GM20431 (cell line): ENCODE measurements around the gene SPDYE6.
"Not testable (repeated sequence)": the region's sequence is repeated elsewhere in the genome, so short reads cannot be mapped to it uniquely, and the experiment has no call there.

Source experiments
- in situ Hi-C: fragments of 300-500 bp; cut with MseI, MboI; formaldehyde crosslinking; loops from one replicate; pipeline ENCODE4 v1.15.0; 2020; ENCODE audit warnings: low sequenced_read_pairs; ENCODE audit not compliant: unreplicated experiment

The SPDYE6 gene

DNA sequence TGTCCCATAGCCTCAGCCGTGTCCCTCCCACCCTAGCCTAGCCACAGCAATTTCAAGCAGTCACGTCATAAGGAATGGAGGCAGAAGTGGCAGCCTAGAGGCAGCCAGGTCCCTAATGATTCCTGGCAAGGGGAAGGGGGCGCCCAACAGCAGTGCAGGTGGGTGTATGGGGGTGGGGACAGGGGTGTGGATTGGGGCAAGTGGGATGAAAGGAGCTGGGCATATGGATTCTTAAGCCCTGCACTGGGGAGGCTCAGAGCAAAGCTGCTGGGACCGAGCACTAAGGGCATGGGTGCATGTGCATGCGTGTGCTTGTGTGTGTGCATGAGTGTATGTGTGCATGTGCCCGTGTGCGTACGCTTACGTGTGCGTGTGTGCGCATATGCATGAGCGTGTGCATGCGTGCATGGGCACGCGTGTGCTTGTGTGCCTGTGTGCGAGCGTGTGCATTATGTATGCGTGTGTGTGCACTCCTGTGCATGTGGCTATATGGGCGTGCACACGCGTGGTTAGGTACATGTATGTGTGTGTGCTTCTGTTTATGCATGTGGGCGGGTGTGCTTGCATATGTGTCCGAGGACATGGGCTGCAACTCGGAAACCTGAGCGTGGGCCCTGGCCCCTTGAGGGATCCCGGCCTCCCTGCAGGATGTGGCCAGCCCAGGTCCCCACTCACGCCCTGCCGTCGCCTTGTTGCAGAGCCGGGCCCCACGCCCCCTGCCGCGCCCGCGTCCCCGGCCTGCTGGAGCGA, 35.5 kb downstream of the SPDYE6 start:
- in situ Hi-C loops, result no loop called here

GRCh38 chr7:102320181-102320580, 36.1 kb downstream of the SPDYE6 start:
- in situ Hi-C loops, result no loop called here

DNA sequence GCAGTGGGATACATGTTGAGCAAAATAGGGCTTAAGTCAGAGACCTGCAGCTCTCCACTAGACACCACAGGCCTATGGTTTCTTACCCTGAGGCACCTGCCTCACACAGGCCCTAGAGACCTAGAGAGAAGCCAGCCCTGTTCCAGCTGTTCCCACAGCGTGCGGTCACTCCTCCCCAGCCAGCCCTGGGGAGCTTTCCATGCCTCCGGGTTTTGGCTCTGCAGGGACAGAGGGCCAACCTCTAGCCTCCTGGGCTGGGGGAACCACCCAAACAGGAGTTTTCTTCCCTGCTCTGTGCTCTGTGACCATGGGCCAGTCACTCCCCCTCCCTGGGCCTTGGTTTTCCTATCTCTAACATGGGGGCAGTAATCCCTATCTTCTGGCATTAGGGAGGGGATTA, 36.6 kb downstream of the SPDYE6 start:
- in situ Hi-C loops, result no loop called here

DNA sequence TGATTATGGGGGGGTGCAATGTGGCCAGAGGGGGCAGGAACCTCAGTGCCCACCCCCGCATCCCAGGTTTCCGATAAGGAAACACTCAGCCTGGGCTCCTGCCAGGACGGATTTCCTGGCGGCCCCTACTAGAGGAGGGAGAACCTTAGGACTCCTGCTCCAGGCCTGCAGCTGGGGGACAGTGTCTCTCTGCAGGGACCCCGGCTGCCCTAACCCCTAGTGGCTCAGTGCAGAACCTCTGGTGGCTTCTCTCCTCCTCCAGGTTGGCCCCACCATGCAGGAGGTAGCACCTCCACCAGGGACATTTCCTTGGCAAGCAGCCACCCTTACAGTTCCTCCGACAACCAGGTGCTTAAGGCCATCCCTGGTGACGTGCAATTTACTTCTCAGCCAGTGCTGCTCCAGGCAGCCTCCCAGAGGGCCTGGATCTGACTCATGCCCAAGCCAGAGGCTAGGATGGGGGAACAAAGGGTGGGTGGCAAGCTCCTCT, 37.7 kb downstream of the SPDYE6 start:
- in situ Hi-C loops, result no loop called here

DNA sequence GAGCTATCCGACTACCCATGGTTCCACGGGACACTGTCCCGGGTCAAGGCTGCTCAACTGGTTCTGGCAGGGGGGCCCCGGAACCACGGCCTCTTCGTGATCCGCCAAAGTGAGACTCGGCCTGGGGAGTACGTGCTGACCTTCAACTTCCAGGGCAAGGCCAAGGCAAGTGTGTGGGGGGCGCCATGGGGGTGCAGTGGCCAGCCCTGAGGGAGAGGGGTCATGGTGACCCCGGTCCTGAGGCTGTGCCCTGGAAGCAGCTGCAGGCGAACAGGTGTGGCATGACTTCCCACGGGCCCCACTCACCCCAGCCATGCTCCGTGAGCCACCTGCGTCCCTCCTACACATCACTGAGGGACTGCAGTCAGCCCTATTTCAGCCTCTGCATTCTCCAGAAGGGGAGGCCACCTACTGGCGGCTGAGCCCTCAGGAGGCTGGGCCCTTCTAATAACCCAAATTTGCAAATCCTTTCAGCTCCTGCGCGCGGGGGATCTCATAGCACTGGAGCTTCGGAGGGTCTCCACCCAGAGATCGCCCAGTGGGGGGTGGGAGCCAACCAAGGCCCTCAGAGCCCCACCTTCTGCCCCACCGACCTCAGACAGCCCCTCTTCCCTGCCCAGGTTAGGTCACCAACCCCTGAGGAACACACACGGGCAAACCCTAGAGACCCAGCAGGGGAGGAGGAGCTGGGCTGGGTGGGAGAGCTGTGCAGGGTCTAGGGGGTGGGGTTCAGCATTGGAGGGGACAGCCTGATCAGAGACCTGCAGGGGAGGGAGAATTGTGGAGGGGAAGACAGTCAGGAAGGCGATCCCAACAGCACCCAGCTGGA, 38.8 kb downstream of the SPDYE6 start:
- in situ Hi-C loops, result no loop called here

- in situ Hi-C loops, result no loop called here
Measured at GRCh38 chr7:102313997-102314780, 42.1 kb downstream of the SPDYE6 start.

GRCh38 chr7:102312317-102312716, 43.9 kb downstream of the SPDYE6 start:
- in situ Hi-C loops, result no loop called here

DNA sequence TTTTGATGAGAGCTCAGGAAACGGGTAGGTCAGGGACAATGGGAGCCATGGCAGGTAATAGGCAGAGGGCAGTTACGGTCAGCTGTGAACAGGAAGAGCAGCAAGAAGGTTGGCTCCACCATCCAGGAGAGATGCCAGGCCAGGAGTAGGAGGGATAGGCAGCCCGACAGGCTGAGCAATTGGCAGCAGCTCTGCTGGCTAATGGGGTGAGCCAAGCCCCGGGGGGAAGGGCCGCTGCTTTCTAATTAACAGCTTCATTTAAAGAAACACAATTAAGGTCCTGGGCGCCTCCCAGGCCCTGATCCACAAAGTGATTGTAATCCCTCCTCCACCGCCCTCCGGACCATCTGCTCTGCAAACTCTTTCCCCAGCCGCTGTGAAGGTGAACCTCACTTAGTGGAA, 45.8 kb downstream of the SPDYE6 start:
- in situ Hi-C loops, result no loop called here

DNA sequence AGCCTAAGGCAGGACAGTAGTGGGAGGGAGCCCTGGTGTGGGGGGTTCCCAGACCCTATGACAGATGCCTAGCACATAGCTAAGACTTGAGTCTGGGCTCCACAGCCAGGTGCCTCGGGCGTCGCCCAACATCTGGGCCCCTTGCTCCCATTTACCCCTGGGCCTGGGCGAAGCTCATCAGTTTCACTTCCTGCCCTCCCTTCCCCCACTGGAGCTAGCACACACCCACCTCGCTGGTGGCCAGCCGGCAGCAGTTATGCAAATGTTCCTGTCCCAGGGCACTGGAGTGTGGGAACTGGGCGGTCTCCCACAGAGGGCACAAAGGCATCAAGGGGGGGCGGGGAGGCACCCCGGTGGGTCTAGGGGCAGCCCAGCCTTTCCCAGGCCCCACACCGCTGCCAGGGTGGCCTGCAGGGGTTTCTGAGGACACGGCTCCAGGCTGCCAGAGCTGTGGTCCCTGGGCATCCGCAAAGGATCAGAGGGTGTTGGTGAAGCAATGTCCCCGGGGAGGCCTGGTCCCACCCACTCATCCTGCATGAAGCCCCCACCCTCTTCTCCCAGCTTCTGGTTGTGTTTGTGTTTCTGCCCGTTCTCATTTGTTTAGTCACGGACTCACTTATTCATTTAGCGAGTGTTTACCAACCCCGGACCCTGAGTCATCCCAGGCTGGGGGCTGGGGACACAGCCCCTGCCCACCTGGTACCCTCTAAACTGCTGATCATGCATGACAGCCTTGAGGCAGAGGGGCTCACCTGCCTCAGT, 49.1 kb downstream of the SPDYE6 start:
- in situ Hi-C loops, result no loop called here

GRCh38 chr7:102305414-102306268, 50.6 kb downstream of the SPDYE6 start:
- in situ Hi-C loops, result no loop called here

GRCh38 chr7:102304668-102305067, 51.6 kb downstream of the SPDYE6 start:
- in situ Hi-C loops, result no loop called here

GRCh38 chr7:102303669-102304422, 52.4 kb downstream of the SPDYE6 start:
- in situ Hi-C loops, result no loop called here

DNA sequence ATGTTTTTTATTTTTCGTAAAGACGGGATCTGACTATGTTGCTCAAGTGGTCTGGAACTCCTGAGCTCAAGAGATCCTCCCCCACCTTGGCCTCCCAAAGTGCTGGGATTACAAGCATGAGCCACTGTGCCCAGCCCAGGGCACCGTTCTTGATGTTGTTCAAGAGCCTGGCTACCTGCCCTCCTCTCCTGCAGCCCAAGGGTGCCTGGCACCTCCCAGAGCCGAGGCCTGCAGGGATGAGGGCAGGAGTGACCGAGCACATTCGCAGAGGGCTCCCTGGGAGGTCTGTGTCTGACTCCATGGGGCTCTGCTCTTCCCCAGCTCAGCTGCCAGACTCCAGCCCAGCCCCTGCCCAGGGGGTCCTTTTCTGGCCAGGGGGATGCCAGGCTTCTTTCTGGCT, 54.2 kb downstream of the SPDYE6 start:
- in situ Hi-C loops, result no loop called here

DNA sequence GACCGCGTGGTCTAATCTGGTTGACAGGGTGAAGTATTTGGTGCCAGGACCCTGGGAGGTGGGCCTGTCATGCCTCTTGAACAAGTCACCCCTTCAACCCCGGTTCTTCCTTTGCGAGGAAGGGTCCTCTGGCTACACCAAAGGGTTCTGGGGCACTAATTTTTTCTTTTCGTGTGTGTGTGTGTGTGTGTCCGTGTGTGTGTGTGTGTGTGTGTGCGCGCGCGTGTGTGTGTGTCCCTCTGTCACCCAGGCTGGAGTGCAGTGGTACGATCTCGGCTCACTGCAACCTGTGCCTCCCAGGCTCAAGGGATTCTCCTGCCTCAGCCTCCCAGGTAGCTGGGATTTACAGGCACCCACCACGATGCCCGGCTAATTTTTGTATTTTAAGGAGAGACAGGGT, 54.9 kb downstream of the SPDYE6 start:
- in situ Hi-C loops, result not testable (repeated sequence)

DNA sequence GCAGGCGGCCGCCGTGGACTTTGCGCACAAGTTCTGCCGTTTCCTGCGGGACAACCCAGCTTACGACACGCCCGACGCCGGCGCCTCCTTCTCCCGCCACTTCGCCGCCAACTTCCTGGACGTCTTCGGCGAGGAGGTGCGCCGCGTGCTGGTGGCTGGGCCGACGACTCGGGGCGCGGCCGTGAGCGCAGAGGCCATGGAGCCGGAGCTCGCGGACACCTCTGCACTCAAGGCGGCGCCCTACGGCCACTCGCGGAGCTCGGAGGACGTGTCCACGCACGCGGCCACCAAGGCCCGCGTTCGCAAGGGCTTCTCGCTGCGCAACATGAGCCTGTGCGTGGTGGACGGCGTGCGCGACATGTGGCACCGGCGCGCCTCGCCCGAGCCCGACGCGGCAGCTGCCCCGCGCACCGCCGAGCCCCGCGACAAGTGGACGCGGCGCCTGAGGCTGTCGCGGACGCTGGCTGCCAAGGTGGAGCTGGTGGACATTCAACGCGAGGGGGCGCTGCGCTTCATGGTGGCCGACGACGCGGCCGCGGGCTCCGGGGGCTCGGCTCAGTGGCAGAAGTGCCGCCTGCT, 55.5 kb downstream of the SPDYE6 start:
- in situ Hi-C loops, result no loop called here

DNA sequence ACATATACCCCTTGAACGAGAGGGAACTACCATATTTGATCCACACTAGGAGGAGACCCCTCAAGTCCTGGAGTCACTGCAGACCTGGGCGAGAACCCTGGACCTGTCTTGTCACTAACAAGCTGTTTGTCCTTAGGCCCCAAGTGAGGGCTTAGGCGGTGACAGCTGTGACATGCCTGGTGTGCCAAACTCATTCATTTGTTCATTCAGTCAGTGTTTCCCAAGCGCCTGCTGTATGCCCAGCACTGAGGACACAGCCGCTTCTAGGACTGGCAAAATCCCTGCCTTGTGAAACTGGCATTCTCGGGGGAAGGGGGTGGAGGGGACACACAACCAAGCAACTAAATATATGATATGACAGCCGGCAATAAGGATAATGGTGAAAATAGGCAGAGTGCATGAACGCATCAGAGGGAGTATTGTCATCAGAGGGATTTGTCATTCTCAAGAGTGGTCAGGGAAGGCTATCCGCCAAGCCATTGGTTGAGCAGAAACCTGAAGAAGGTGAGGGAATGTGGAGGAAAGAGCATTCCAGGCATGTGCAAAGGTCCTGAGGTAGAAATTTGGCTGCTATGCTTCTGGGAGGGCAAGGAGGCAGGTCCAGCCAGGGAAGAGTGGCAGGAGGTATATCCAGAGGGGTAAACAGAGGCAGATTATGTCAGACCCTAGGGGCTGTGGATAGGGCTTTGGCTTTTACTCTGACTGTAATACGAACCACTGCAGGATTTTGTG, 58.6 kb downstream of the SPDYE6 start:
- in situ Hi-C loops, result no loop called here

- in situ Hi-C loops, result no loop called here
Measured at GRCh38 chr7:102296514-102296913, 59.7 kb downstream of the SPDYE6 start.

- in situ Hi-C loops, result no loop called here
Measured at GRCh38 chr7:102296179-102296438, 60.1 kb downstream of the SPDYE6 start.
